Measurements from ENCODE around the gene MAGI2. TPM values are rescaled to one million over a fixed set of nuclear protein-coding genes. Genes with fewer than 3 reads are reported as not detected.

MAGI2 gene
- total RNA-seq, 1 experiment from 2014 or later = 0.22 TPM

GRCh38 chr7:79430391-79430790 lies 23.1 kb downstream of the MAGI2 start:
- no peak for TF ChIP-seq SRF (IDR thresholded peaks at IDR 0.05; ENCODE audit: low read depth)
- TF ChIP-seq ZBTB33 (IDR thresholded peaks at IDR 0.05; ENCODE audit: extremely low read depth, insufficient replicate concordance, low read length) = no peak
- no peak for TF ChIP-seq EZH2phosphoT487 (IDR thresholded peaks at IDR 0.05; ENCODE audit: borderline replicate concordance)
- no peak for TF ChIP-seq ZFX (IDR thresholded peaks at IDR 0.05)
- TF ChIP-seq FOSL1 (IDR thresholded peaks at IDR 0.05; ENCODE audit: low read depth) = no peak
- no peak for TF ChIP-seq YY1 (IDR thresholded peaks at IDR 0.05; ENCODE audit: extremely low read depth, insufficient replicate concordance, low read depth, low read length)
- no peak for TF ChIP-seq ELF1 (IDR thresholded peaks at IDR 0.05; ENCODE audit: borderline replicate concordance, low read depth)
- TF ChIP-seq POLR2A (IDR thresholded peaks at IDR 0.05; ENCODE audit: borderline replicate concordance, extremely low read depth, insufficient read depth, insufficient read length) = no peak
- no peak for TF ChIP-seq ZNF274 (IDR thresholded peaks at IDR 0.05; ENCODE audit: low read depth, low read length)
- no peak for TF ChIP-seq CBX3 (IDR thresholded peaks at IDR 0.05; ENCODE audit: low read depth)
- no peak for TF ChIP-seq CEBPB (IDR thresholded peaks at IDR 0.05; ENCODE audit: low read depth)
- no peak for TF ChIP-seq EZH2 (IDR thresholded peaks at IDR 0.05)
- no peak for TF ChIP-seq EGR1 (IDR thresholded peaks at IDR 0.05; ENCODE audit: low read depth)
- no peak for TF ChIP-seq JUND (IDR thresholded peaks at IDR 0.05)
- TF ChIP-seq SIN3A (IDR thresholded peaks at IDR 0.05; ENCODE audit: low read depth) = no peak
- H2AFZ ChIP-seq (ENCODE audit: low read depth, low read length, poor library complexity, severe bottlenecking) = no peak overlapping the region
- H3K4me3 ChIP-seq (replicated peaks in 1 of 2; ENCODE audit: low read depth in 1 of 2, low read length in 2 of 2) = no peak overlapping the region
- no peaks in the 10 kb centered on the region for H4K20me1 ChIP-seq (ENCODE audit: insufficient read depth)
- no peaks in the 10 kb centered on the region for H3K9me3 ChIP-seq (ENCODE audit: control insufficient read depth in 1 of 2, insufficient read depth in 1 of 2, low read depth in 1 of 2, low read length in 2 of 2)
- H3K79me2 ChIP-seq (ENCODE audit: insufficient read depth, low read length) = no peaks in the 10 kb centered on the region
- CTCF ChIA-PET = no interaction called here
- H3K9ac ChIP-seq (ENCODE audit: low read length) = no peak overlapping the region
- intact Hi-C loops (cut with micrococcal nuclease) = loop anchor here (5.0 kb wide), 1 partner anchor 52 kb away; no protein-coding TSS in a partner anchor
- no peaks in the 10 kb centered on the region for H3K27me3 ChIP-seq (ENCODE audit: insufficient read depth, low read length)
- RAD21 ChIA-PET (ENCODE audit: low non-redundant PET in 1 of 2, low total read pairs in 2 of 2, uncharacterized antibody in 2 of 2, unreplicated experiment in 2 of 2) = no interaction called here
- no peak overlapping the region for H3K4me2 ChIP-seq (ENCODE audit: low read length)
- ATAC-seq = no peak
- no peaks in the 10 kb centered on the region for H3K36me3 ChIP-seq (ENCODE audit: control insufficient read depth in 1 of 2, insufficient read depth in 2 of 2, low read length in 2 of 2)
- H3K4me1 ChIP-seq (ENCODE audit: control insufficient read depth in 1 of 2, insufficient read depth in 2 of 2, low read length in 2 of 2) = no peaks in the 10 kb centered on the region
- no peak for DNase-seq (ENCODE audit: low read depth, low spot score)
- no peaks in the 10 kb centered on the region for H3K9me2 ChIP-seq (ENCODE audit: insufficient read depth)
- no peak overlapping the region for H3K27ac ChIP-seq (ENCODE audit: low read depth, low read length)
- no TSS peak for BruUV-seq (replicated peaks)
- POLR2A ChIA-PET = no interaction called here
